Kidney (tissue), 14 donors: ENCODE data around the gene HLA-DRB1. TPM values are rescaled to one million over a fixed set of nuclear protein-coding genes. Genes with fewer than 3 reads are reported as not detected.
A peak's percentile ranks its signal among the peaks of the same experiment; 100 is the strongest.

Experiments used
- DNase-seq, 5 donors: peaks; one replicate each; pipeline ENCODE4 v3.0.0-alpha.2; 2013 to 2020
- FAIRE-seq: peaks from 2 replicates; lab custom pipeline; 2012; peaks lifted over from hg19 to GRCh38; lab: Jason Lieb, UNC
- H3K27ac ChIP-seq, 2 donors: one replicate each; pipeline ENCODE4 v1.7.0; 2013; ENCODE audit warnings: low read depth in 2 of 2, low read length in 2 of 2, inconsistent platforms in 1 of 2
- H3K27me3 ChIP-seq: one replicate; pipeline ENCODE4 v1.7.1; 2013; ENCODE audit warnings: low read length, inconsistent platforms; ENCODE audit not compliant: control insufficient read depth, insufficient read depth
- H3K36me3 ChIP-seq, 3 donors: one replicate each; pipeline versions ENCODE4 v1.7.0 to v1.7.1; 2013; ENCODE audit warnings: low read length in 3 of 3, control low read depth in 1 of 3, inconsistent platforms in 1 of 3; ENCODE audit not compliant: insufficient read depth in 3 of 3, control insufficient read depth in 2 of 3
- H3K4me1 ChIP-seq, 3 donors: one replicate each; pipeline versions ENCODE4 v1.7.0 to v1.7.1; 2013; ENCODE audit warnings: low read length in 3 of 3, inconsistent platforms in 1 of 3, low read depth in 1 of 3; ENCODE audit not compliant: control insufficient read depth in 2 of 3, insufficient read depth in 2 of 3
- H3K4me3 ChIP-seq, 3 donors: one replicate each; pipeline versions ENCODE4 v1.7.0 to v1.8.1; 2013; ENCODE audit warnings: low read length in 3 of 3, control low read depth in 1 of 3, inconsistent platforms in 1 of 3
- H3K9ac ChIP-seq, 3 donors: one replicate each; pipeline versions ENCODE4 v1.7.0 to v1.7.1; 2013; ENCODE audit warnings: low read length in 3 of 3, control low read depth in 1 of 3, inconsistent platforms in 1 of 3
- H3K9me3 ChIP-seq, 3 donors: one replicate each; pipeline versions ENCODE4 v1.7.0 to v1.7.1; 2013; ENCODE audit warnings: low read length in 3 of 3, control low read depth in 1 of 3, inconsistent platforms in 1 of 3; ENCODE audit not compliant: control insufficient read depth in 2 of 3, insufficient read depth in 1 of 3
- CTCF ChIP-seq: IDR thresholded peaks from 3 replicates; pipeline ENCODE4 v1.5.1; 2012; ENCODE audit warnings: mild to moderate bottlenecking, moderate library complexity, borderline replicate concordance; ENCODE audit not compliant: insufficient read depth; ENCODE audit errors: extremely low read depth
- intact Hi-C: fragments of 100-400 bp; cut with DNase I; formaldehyde crosslinking; loops from one replicate; pipeline ENCODE4 v1.11.1; 2022
- polyA plus RNA-seq: library from polyadenylated mRNA; stranded (reverse); fragments of 350-450 nt; fragmentation: Illumina TruSeq; extraction: RNeasy Lipid Tissue Mini Kit (QIAGEN cat#74804); gene quantifications from one replicate; pipeline ENCODE4 v1.2.3, GENCODE V29; 2014; ENCODE audit warnings: low read depth, low replicate concordance; ENCODE audit not compliant: insufficient read depth
- total RNA-seq: library from RNA; stranded (reverse); fragmentation: NEBNext Ultra II Directional; extraction: Animal tissue kit (Norgen Biotek cat#: 25700); gene quantifications from one replicate; pipeline ENCODE4 v1.2.1, GENCODE V29; 2021
- donor health status: control.
- donor health status: control.
- donor health status: control.
- donor health status: control.
- donor health status: control.
- donor health status: DM: yes; HTN: yes; CAD: no.
- donor health status: Normal renal cell carcinoma (clear cell type).

Gene HLA-DRB1
- total and polyA plus RNA-seq, 2 donors from 2014 or later: 267 to 280 TPM

- Histone ChIP-seq H3K9me3 (no peaks in the 10 kb centered on the region), H3K9ac (no peak overlapping the region), H3K27me3 (no peaks in the 10 kb centered on the region), H3K27ac (no peak overlapping the region), H3K36me3 (no peaks in the 10 kb centered on the region), H3K4me3 (no peak overlapping the region), H3K4me1 (no peaks in the 10 kb centered on the region)
- FAIRE-seq (no peak), DNase-seq (no peak)
- intact Hi-C loops: no loop called here
- no peak for TF ChIP-seq CTCF
Observed at GRCh38 chr6:32608362-32608761, 18.7 kb upstream of the HLA-DRB1 start.

GRCh38 chr6:32607988-32608298, 18.3 kb upstream of the HLA-DRB1 start:
- no peaks in the 10 kb centered on the region for H3K36me3 ChIP-seq
- intact Hi-C loops: no loop called here
- FAIRE-seq (no peak), DNase-seq (no peak)
- H3K27ac ChIP-seq: no peak overlapping the region
- H3K4me1 ChIP-seq: no peaks in the 10 kb centered on the region
- no peak overlapping the region for H3K9ac ChIP-seq
- no peaks in the 10 kb centered on the region for H3K9me3 ChIP-seq
- no peak overlapping the region for H3K4me3 ChIP-seq
- H3K27me3 ChIP-seq: no peaks in the 10 kb centered on the region
- no peak for TF ChIP-seq CTCF

GRCh38 chr6:32607263-32607987, 17.8 kb upstream of the HLA-DRB1 start:
- FAIRE-seq (no peak), DNase-seq (no peak)
- H3K4me1 ChIP-seq: no peaks in the 10 kb centered on the region
- H3K9me3 ChIP-seq: no peaks in the 10 kb centered on the region
- H3K4me3 ChIP-seq: no peak overlapping the region
- no peaks in the 10 kb centered on the region for H3K27me3 ChIP-seq
- TF ChIP-seq CTCF: no peak
- H3K36me3 ChIP-seq: no peaks in the 10 kb centered on the region
- intact Hi-C loops: no loop called here
- H3K9ac ChIP-seq: no peak overlapping the region
- no peak overlapping the region for H3K27ac ChIP-seq

- peak overlapping the region; percentile 76 to 78 for H3K27ac ChIP-seq
- peak; percentile 61 for FAIRE-seq
Observed at GRCh38 chr6:32604434-32604877, 14.8 kb upstream of the HLA-DRB1 start.

More at GRCh38 chr6:32604434-32604877, 14.8 kb upstream of the HLA-DRB1 start:
- H3K27me3 ChIP-seq: no peaks in the 10 kb centered on the region
- no peak overlapping the region for H3K9ac ChIP-seq
- TF ChIP-seq CTCF: no peak
- no peaks in the 10 kb centered on the region for H3K36me3 ChIP-seq
- no peaks in the 10 kb centered on the region for H3K4me1 ChIP-seq
- intact Hi-C loops: no loop called here
- no peaks in the 10 kb centered on the region for H3K9me3 ChIP-seq
- peak overlapping the region in 1 of 3 donors; percentile 25 for H3K4me3 ChIP-seq
- DNase-seq: no peak
